Karpas-422 (cell line): ENCODE results near the gene VSTM2L. TPM values are rescaled to one million over a fixed set of nuclear protein-coding genes. Genes with fewer than 3 reads are reported as not detected.
A peak's percentile ranks its signal among the peaks of the same experiment; 100 is the strongest.

ENCODE experiments used
- DNase-seq: peaks from one replicate; pipeline ENCODE4 v3.0.0-alpha.2; 2015
- H2AFZ ChIP-seq: fragments of 200-600 bp; sonication (generic); 2 replicates; pipeline ENCODE4 v1.6.1; 2014; ENCODE audit warnings: antibody characterized with exemption, low read length, mixed read lengths
- H3K27ac ChIP-seq: fragments of 200-600 bp; sonication (generic); 2 replicates; pipeline ENCODE4 v1.5.1; 2014; ENCODE audit warnings: mild to moderate bottlenecking, low read length, moderate library complexity
- H3K27me3 ChIP-seq: fragments of 200-600 bp; sonication (generic); 2 replicates; pipeline ENCODE4 v1.6.1; 2014; ENCODE audit warnings: low read length, mixed read lengths
- H3K36me3 ChIP-seq: fragments of 200-600 bp; sonication (generic); 2 replicates; pipeline ENCODE4 v1.6.1; 2014; ENCODE audit warnings: low read length, mixed read lengths; ENCODE audit not compliant: insufficient read depth
- H3K4me1 ChIP-seq: fragments of 200-600 bp; sonication (generic); 2 replicates; pipeline ENCODE4 v1.6.1; 2014; ENCODE audit warnings: mild to moderate bottlenecking, low read length, mixed read lengths
- H3K4me2 ChIP-seq: fragments of 200-600 bp; sonication (generic); 2 replicates; pipeline ENCODE4 v1.6.1; 2014; ENCODE audit warnings: low read length, low read depth, mild to moderate bottlenecking; ENCODE audit not compliant: poor library complexity, severe bottlenecking
- H3K4me3 ChIP-seq: fragments of 200-600 bp; sonication (generic); 2 replicates; pipeline ENCODE4 v1.5.1; 2014; ENCODE audit warnings: mild to moderate bottlenecking, antibody characterized with exemption, low read length, mixed read lengths
- H3K79me2 ChIP-seq: fragments of 200-600 bp; sonication (generic); 2 replicates; pipeline ENCODE4 v1.6.1; 2014; ENCODE audit warnings: mild to moderate bottlenecking, low read length, mixed read lengths
- H3K9ac ChIP-seq: fragments of 200-600 bp; sonication (generic); 2 replicates; pipeline ENCODE4 v1.6.0; 2014; ENCODE audit warnings: low read length
- H3K9me2 ChIP-seq: fragments of 200-600 bp; sonication (generic), shearing (Covaris generic); replicated peaks from 2 replicates; pipeline ENCODE4 v1.6.0; 2014; ENCODE audit warnings: mild to moderate bottlenecking, low read length, moderate library complexity; ENCODE audit not compliant: insufficient read depth
- H3K9me3 ChIP-seq: fragments of 300-700, 200-600 bp; sonication (generic); 2 replicates; pipeline ENCODE4 v1.6.1; 2014; ENCODE audit warnings: low read length, mixed read lengths
- H4K20me1 ChIP-seq: fragments of 200-600 bp; sonication (generic); 2 replicates; pipeline ENCODE4 v1.6.1; 2014; ENCODE audit warnings: mild to moderate bottlenecking, antibody characterized with exemption, low read length, low read depth; ENCODE audit not compliant: insufficient read depth
- total RNA-seq: library from RNA; depleted of rRNA; stranded (reverse); fragments of >200 nt; shearing (Covaris generic); gene quantifications from 2 replicates; pipeline ENCODE4 v1.2.3, GENCODE V29; 2014; ENCODE audit warnings: low replicate concordance

VSTM2L gene
- total RNA-seq, 1 experiment from 2014 or later, result not detected

- Histone ChIP-seq H3K9me2 (no peaks in the 10 kb centered on the region), H3K79me2 (no peaks in the 10 kb centered on the region), H3K4me2 (no peak overlapping the region), H3K9ac (no peak overlapping the region), H3K9me3 (no peaks in the 10 kb centered on the region), H3K27me3 (no peaks in the 10 kb centered on the region), H3K4me3 (no peak overlapping the region), H3K4me1 (no peaks in the 10 kb centered on the region), H4K20me1 (no peaks in the 10 kb centered on the region), H3K36me3 (no peaks in the 10 kb centered on the region), H2AFZ (no peak overlapping the region), H3K27ac (no peak overlapping the region)
- DNase-seq, result no peak
Measured at GRCh38 chr20:37882961-37883712, 19.8 kb upstream of the VSTM2L start.

GRCh38 chr20:37885042-37885441 is 17.9 kb upstream of the VSTM2L start:
- Histone ChIP-seq H3K27me3 (no peaks in the 10 kb centered on the region), H3K4me3 (no peak overlapping the region), H3K9me2 (no peaks in the 10 kb centered on the region), H3K27ac (no peak overlapping the region), H3K79me2 (no peaks in the 10 kb centered on the region), H3K4me1 (peaks cover 5% of the 10 kb centered on the region), H2AFZ (no peak overlapping the region), H3K9me3 (no peaks in the 10 kb centered on the region), H3K4me2 (no peak overlapping the region), H3K9ac (no peak overlapping the region), H4K20me1 (no peaks in the 10 kb centered on the region), H3K36me3 (no peaks in the 10 kb centered on the region)
- no peak for DNase-seq

DNA sequence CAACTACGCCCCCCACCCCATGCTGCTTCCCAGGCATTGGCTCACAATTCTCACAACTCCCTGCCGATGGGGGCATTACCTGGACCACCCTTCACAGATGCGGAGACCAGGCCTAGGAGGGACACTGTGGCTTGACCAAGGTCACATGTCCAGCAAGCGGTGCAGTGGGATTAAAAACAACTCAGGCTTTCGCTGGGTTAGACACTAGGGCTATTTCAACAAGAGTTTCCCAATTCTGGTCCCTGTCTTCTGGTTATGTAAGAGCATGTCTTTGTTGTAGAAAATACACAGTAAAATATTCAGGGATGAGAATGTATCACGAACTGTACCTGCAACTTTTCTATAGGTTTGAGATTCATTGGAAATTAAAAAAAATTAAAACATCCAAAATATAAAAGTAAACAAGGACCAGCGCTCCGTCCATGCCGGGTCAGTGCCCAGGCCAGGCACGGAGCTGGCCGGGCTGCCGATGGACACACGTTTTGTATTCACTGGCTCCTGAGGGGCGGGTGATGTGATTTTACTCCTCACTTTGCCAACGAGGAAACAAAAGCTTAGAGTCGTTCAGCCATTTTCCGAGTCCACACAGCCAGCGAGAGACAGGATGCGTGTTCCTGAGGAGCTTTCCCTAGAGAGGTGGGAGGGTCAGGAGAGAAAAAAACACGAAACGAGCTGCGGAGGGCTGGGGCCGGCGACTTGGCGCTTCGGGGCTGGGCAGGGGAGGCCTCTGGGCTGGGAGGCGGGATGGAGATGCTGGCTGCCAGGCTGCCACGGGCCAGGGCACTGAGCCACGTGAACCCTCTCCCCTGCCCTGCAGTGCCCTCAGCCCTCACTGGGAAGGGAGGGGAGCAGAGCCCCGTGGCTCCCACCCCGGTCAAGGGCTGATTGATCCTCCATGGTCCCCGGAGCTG is 17.1 kb upstream of the VSTM2L start:
- H3K4me1 ChIP-seq, result peaks cover 5% of the 10 kb centered on the region
- no peak overlapping the region for H3K4me3 ChIP-seq
- H2AFZ ChIP-seq, result no peak overlapping the region
- H3K4me2 ChIP-seq, result no peak overlapping the region
- H3K79me2 ChIP-seq, result no peaks in the 10 kb centered on the region
- H3K9me3 ChIP-seq, result no peaks in the 10 kb centered on the region
- H3K9me2 ChIP-seq, result no peaks in the 10 kb centered on the region
- H3K36me3 ChIP-seq, result no peaks in the 10 kb centered on the region
- no peaks in the 10 kb centered on the region for H4K20me1 ChIP-seq
- H3K27ac ChIP-seq, result no peak overlapping the region
- no peaks in the 10 kb centered on the region for H3K27me3 ChIP-seq
- H3K9ac ChIP-seq, result no peak overlapping the region
- DNase-seq, result no peak

GRCh38 chr20:37886851-37887297 is 16.1 kb upstream of the VSTM2L start:
- Histone ChIP-seq H3K9me3 (no peaks in the 10 kb centered on the region), H3K4me2 (no peak overlapping the region), H3K9me2 (no peaks in the 10 kb centered on the region), H3K9ac (no peak overlapping the region), H3K27ac (no peak overlapping the region), H2AFZ (no peak overlapping the region), H3K79me2 (no peaks in the 10 kb centered on the region), H3K36me3 (no peaks in the 10 kb centered on the region), H3K27me3 (no peaks in the 10 kb centered on the region), H4K20me1 (no peaks in the 10 kb centered on the region), H3K4me1 (peaks cover 5% of the 10 kb centered on the region), H3K4me3 (no peak overlapping the region)
- DNase-seq, result peak; percentile 59

DNA sequence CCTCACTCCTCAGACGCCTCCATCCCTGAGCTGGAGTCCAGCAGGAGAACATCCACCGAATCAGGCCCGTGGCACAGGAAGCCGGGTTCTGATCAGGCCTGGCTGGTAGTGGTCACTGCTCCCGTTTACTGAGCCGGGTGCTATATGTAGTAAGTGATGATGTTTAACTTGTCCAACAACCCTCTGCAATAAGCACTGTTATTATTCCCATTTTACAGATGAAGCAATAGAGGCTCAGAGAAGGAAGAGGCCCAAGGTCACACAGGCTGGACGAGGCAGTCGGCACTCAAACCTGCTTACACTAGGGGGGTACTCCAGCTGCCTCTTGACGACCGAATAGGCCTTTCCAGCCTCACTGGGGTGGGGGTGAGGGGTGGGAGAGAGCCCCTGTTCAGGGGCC is 14.3 kb upstream of the VSTM2L start:
- Histone ChIP-seq H3K27me3 (no peaks in the 10 kb centered on the region), H3K9me3 (no peaks in the 10 kb centered on the region), H3K27ac (no peak overlapping the region), H3K4me3 (no peak overlapping the region), H3K4me2 (no peak overlapping the region), H3K36me3 (no peaks in the 10 kb centered on the region), H3K79me2 (no peaks in the 10 kb centered on the region), H3K9ac (no peak overlapping the region), H2AFZ (no peak overlapping the region), H3K4me1 (peaks cover 5% of the 10 kb centered on the region), H4K20me1 (no peaks in the 10 kb centered on the region), H3K9me2 (no peaks in the 10 kb centered on the region)
- no peak for DNase-seq

- peak; percentile 56 for DNase-seq
- H4K20me1 ChIP-seq, result no peaks in the 10 kb centered on the region
- no peaks in the 10 kb centered on the region for H3K27me3 ChIP-seq
- H3K27ac ChIP-seq, result no peak overlapping the region
- H3K4me1 ChIP-seq, result peaks cover 5% of the 10 kb centered on the region
- H3K4me3 ChIP-seq, result no peak overlapping the region
- no peaks in the 10 kb centered on the region for H3K79me2 ChIP-seq
- no peak overlapping the region for H3K9ac ChIP-seq
- no peaks in the 10 kb centered on the region for H3K9me3 ChIP-seq
- no peak overlapping the region for H3K4me2 ChIP-seq
- H3K36me3 ChIP-seq, result no peaks in the 10 kb centered on the region
- no peak overlapping the region for H2AFZ ChIP-seq
- H3K9me2 ChIP-seq, result no peaks in the 10 kb centered on the region
Measured at GRCh38 chr20:37890108-37890507, 12.8 kb upstream of the VSTM2L start.

DNA sequence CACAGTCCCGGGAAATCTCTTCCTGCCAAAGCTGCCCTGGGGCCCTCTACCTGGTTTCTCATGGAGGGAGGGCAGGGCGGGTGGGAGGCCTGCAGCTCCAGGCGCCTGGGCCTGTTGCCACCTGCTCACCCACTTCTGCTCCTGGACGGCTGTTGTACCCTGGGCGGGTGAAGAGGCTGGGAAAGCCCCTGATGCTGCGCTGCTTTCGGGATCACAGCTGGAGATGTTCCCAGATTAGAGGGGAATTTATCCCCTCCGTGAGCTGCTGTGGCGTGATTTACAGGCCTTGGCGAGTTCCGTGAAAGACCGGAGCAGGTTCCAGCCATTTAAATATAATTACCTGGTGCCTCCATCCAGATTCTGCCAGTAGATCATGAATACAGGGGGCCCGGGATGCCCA is 12.3 kb upstream of the VSTM2L start:
- no peak overlapping the region for H3K4me2 ChIP-seq
- no peaks in the 10 kb centered on the region for H3K36me3 ChIP-seq
- H3K9ac ChIP-seq, result no peak overlapping the region
- H3K9me2 ChIP-seq, result no peaks in the 10 kb centered on the region
- no peak overlapping the region for H3K4me3 ChIP-seq
- H3K4me1 ChIP-seq, result peaks cover 5% of the 10 kb centered on the region
- no peak overlapping the region for H2AFZ ChIP-seq
- no peaks in the 10 kb centered on the region for H3K27me3 ChIP-seq
- no peak overlapping the region for H3K27ac ChIP-seq
- H4K20me1 ChIP-seq, result no peaks in the 10 kb centered on the region
- H3K9me3 ChIP-seq, result no peaks in the 10 kb centered on the region
- H3K79me2 ChIP-seq, result no peaks in the 10 kb centered on the region
- no peak for DNase-seq

DNA sequence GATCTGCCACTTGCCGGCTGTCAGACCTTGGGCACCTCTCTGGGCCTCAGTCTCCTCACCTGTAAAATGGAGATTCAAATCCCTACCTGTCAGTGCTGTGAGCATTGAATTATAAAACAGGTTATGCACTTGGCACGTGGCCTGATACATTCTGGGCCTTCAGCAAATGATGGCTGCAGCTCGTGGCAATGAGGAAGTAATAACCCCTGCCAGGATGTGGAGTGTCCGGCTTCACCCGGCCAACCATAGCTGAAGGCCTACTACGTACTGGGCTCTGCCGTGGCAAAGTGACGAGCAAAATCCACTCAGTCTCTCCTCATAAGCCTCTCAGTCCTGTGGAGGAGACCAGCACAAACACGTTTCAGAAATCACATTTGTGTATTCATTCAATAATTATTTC is 10.9 kb upstream of the VSTM2L start:
- no peak for DNase-seq
- H3K27me3 ChIP-seq, result no peaks in the 10 kb centered on the region

More for the DNA sequence above, 10.9 kb upstream of the VSTM2L start:
- H3K27ac ChIP-seq, result no peak overlapping the region
- no peak overlapping the region for H3K4me3 ChIP-seq
- H3K79me2 ChIP-seq, result no peaks in the 10 kb centered on the region
- H3K4me2 ChIP-seq, result no peak overlapping the region
- H4K20me1 ChIP-seq, result no peaks in the 10 kb centered on the region
- peaks cover 5% of the 10 kb centered on the region for H3K4me1 ChIP-seq
- no peak overlapping the region for H2AFZ ChIP-seq
- H3K36me3 ChIP-seq, result no peaks in the 10 kb centered on the region
- H3K9me3 ChIP-seq, result no peaks in the 10 kb centered on the region
- H3K9me2 ChIP-seq, result no peaks in the 10 kb centered on the region
- no peak overlapping the region for H3K9ac ChIP-seq
